UCSD-AML1 (cell line): ENCODE results near the gene VAV1.
"Not testable (repeated sequence)": the region's sequence is repeated elsewhere in the genome, so short reads cannot be mapped to it uniquely, and the experiment has no call there.

ENCODE experiments used
- DNase-seq: peaks from one replicate; lab custom pipeline; 2025; ENCODE audit not compliant: unreplicated experiment; lab: John Stamatoyannopoulos, UW

The VAV1 gene

DNA sequence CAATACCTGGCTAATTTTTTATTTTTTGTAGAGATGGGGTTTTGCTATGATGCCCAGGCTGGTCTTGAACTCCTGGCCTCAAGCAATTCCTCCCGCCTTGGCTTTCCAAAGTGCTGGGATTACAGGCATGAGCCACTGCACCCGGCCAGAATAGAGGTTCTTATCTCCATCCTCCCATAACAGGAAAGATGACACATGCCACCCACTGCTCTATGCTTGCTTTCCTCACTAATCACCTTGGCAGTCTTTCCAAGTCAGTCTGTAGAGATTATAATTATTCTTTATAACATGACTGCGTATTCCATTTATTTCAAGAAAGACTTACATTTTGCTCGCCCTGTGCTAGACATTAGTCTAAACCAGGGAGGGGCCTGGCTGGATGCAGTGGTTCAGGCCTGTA, 6.7 kb downstream of the VAV1 start:
- no peak for DNase-seq

DNA sequence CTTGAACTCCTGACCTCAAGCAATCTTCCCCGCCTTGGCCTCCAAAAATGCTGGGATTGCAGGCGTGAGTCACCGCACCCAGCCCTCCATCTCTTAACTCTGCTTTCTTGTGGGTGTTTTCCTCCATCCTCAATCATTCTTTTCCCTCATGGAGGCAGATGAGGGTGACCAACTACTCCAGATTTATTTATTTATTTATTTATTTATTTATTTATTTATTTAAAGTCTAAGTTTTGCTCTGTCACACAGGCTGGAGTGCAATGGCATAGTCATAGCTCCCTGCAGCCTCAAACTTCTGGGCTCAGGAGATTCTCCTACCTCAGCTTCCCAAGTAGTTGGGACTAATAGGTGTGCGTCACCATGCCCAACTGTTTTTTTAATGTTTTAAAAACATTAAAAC, 14.9 kb downstream of the VAV1 start:
- DNase-seq, result no peak

DNA sequence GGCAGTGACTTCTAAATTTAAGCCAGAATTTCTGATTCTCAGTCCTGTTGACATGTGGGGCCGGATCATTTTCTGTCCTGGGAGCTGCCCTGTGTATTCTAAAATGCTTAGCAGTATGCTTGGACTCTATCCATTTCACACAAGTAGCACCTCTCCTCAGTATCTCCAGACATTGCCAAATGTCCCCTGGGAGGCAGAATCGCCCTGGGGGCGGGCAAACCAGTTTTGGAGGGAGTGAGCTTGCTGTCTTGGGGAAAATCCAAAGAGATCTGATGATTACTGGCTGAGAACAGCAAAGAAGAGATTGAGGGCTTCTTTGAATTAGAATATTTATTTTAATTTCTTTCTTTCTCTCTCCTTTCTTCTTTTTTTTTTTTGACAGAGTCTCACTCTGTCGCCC, 16.4 kb downstream of the VAV1 start:
- no peak for DNase-seq

DNA sequence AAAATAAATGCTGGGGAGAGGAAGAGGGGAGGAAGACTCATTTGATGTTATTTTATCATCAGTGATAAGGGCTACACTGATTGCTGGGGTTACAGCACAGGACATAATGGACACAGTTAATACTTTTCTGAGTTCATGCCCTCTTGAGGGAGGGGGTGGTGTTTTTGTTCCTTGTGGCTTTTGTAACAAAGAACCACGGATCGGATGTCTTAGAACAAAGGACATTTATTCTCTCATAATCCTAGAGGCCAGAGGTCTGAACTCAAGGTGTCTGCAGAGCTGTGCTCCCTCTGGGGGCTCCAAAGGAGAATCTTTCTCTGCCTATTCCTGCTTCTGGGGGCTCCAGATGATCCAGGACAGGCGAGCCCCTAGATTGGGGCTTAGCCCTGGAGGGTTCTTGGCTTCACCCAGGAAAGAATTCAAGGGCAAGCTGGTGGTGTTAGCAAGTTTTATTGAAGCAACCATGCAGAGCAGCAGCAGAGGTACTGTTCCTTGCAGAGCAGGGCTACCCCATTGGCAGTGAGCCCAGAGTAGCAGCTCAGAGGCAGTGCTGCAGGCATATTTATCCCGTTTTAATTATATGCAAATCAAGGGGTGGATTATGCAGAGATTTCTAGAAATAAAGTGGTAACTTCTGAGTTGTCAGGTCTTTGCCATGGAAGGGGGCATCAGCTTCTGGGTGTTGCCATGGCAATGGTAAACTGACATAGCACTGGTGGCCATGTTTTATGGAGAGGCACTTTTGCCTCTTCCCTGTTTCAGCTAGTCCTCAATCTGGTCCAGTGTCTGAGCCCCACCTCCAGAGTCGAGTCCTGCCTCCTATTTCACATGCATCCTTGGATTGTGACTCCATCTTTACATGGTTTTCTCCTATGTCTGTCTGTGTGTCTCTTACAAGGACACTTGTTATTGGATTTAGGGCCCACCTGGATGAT, 18.0 kb downstream of the VAV1 start:
- no peak for DNase-seq

DNA sequence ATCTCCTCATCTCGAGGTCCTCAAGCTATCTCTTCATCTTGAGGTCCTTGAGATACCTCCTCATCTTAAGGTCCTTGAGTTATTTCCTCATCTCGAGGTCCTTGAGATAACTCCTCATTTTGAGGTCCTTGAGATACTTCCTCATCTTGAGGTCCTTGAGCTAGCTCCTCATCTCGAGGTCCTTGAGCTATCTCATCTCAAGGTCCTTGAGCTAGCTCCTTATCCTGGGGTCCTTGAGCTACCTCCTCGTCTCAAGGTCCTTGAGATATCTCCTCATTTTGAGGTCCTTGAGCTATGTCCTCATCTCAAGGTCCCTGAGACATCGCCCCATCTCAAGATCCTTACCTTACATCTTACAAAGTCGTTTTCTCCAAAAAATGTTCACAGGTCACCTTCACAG, 18.7 kb downstream of the VAV1 start:
- no peak for DNase-seq

DNA sequence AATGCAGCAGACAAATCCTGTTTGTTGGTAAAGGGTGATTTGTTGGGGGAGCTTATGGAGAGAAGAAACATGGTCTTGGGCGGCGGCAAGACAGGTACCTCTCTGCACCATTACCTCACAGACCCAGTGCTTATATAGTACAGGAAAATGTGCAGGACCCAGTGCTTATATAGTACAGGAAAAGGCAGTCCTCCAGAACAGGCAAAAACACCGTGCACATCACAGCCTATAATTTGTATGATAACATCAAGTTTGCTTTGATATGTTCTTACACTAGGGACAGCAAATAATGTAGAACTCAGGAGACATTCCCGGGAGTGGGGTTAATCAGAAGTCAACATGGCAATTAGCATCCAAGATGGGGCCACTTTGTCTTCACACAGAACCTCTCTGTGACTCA, 20.9 kb downstream of the VAV1 start:
- DNase-seq, result no peak

DNA sequence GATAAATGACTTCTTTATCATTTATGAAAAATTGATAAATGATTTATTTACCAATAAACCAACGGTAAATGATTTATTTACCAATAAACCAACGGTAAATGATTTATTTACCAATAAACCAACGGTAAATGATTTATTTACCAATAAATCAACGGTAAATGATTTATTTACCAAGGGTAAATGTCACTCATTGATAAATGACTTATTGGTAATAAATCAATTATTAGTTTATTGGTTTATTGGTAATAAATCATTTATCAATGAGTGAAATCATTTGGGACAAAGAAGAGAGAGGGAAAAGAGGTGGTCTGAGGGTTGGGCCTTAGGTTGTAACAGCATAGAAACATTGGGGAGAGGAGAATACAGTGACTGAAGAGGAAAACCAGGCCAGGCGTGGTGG, 21.5 kb downstream of the VAV1 start:
- DNase-seq, result no peak

DNA sequence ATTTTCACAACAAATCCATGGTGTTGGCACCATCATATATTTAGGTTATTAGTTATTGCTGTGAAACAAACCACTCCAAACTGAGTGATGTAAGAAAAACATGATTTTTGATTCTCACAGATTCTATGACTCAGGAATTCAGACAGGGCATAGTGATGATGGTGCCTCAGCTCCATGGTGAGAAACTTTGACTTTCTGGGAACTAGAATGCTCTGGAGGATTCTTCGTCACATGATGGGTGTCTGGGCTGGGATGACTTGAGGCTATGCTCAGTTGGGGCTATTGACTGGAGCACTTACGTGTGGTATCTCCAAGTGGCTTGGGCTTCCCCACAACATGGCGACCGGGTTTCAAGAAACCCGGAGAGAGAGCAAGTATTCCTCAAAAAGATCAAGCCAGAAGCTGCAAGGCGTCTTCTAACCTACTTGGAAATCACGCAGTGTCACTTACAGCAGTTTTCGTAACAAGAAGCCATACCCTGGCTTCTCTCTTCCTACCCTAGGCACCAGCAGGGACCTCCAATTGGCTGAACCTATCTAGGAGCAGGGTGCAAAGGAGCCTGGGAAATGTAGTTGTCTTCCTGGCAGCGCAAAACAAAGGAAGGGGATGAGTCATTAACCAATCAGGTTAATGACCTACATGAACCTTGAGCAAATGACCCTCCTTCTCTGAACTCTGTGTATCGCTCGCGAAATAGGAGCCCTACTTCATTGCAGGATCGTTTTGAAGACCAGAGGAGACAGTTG, 22.4 kb downstream of the VAV1 start:
- no peak for DNase-seq

DNA sequence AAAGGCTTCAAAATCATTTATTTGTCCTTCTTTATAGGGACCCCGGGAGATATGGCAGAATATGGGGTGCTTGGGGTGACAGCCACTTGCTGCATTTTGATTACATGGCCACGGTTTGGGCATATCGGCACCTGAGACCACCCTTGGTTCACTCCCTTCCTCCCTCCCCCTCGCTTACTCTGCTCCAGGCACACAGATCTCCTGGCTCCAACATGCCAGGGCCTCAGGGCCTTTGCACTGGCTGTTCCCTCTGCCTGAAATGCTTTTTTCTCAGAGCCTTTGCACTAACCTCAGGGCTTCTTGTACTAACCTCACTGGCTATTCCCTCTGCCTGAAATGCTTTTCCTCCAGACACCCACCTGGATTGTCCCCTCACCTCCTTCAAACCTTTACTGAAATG, 23.8 kb downstream of the VAV1 start:
- no peak for DNase-seq

DNA sequence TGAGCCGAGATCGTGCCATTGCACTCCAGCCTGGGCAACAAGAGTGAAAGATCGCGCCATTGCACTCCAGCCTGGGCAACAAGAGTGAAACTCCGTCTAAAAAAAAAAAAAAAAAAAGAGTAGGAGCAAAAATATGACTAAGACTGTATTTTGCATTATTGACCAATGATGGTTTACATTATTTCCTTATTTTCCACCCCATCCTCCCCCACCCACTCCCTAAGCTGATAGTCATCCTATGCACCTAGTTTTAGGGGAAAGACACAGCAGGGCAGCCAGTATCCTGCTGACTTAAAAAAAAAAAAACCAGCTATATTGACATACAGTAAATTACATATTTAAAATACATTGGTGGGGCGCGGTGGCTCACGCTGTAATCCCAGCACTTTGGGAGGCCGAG, 25.1 kb downstream of the VAV1 start:
- no peak for DNase-seq

DNA sequence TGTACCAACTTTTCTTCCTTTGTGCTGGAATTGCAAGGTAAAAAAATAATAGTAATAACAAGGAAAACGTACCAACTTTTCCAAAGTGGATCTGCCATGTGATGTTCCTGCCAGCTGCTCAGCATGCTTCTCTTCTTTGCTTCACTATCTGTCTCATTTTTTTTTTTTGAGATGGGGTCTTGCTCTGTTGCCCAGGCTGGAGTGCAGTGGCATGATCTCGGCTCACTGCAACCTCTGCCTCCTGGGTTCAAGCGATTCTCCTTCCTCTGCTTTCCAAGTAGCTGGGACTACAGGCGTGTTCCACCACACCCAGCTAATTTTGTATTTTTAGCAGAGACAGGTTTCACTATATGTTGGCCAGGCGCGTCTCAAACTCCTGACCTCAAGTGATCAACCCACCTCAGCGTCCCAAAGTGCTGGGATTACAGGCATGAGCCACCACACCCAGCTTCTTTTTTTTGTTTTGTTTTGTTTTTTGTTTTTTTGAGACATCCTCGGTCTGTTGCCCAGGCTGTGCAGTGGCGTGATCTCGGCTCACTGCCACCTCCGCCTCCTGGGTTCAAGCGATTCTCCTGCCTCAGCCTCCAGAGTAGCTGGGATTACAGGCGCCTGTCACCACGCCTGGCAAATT, 27.8 kb downstream of the VAV1 start:
- not testable (repeated sequence) for DNase-seq

DNA sequence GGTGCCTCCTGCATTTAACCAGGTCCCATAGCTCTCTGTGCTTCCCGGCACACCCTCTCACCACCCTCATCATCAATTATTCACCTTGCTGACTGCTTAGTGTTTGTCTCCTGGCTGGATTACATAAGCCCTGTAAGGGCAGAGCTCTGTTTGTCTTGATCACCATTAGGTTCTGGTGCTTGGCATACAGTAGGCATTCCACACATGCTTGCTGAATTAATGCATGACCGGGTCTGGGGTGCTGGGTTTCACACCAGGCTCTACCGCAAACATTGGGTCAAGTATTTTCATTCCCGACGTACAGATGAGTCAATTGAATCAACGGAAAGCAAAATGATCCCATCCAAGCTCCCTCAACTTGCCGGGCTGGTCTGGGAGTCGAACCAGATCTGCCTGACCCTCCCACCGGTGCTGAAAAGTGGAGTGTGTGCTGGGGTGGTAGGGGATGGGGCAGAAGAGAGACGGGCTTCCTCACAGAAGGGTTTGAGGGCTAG, 28.5 kb downstream of the VAV1 start:
- DNase-seq, result no peak

DNA sequence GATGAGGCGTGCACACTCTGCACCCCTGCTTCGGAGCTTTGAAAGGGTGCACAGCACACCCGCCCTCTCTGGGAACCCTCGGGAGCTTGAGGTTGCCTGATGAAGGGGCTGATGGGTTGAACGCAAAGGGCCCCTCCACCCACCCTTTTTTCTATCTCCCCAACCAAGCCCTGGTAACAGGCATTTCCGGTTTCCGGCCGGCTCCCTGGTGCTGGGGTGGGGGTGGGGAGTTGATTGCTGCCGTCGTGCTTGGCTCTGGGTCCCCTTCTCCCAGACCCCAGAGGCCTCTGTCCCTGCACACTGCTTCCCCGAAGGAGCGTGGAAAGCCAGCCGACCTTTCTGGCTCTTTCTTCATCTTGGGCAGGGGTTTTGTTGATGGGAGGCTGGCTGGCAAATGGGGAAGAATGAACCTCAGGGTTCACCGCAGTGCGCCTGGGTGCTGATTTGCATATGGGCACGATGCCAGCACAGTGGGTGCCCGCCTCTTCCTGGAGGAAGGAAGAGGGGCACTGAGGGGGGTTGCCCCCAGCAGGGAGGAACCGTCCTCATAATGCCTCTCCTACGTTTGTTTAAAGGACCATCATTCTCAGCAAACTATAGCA, 29.1 kb downstream of the VAV1 start:
- DNase-seq, result peak; percentile 97

DNA sequence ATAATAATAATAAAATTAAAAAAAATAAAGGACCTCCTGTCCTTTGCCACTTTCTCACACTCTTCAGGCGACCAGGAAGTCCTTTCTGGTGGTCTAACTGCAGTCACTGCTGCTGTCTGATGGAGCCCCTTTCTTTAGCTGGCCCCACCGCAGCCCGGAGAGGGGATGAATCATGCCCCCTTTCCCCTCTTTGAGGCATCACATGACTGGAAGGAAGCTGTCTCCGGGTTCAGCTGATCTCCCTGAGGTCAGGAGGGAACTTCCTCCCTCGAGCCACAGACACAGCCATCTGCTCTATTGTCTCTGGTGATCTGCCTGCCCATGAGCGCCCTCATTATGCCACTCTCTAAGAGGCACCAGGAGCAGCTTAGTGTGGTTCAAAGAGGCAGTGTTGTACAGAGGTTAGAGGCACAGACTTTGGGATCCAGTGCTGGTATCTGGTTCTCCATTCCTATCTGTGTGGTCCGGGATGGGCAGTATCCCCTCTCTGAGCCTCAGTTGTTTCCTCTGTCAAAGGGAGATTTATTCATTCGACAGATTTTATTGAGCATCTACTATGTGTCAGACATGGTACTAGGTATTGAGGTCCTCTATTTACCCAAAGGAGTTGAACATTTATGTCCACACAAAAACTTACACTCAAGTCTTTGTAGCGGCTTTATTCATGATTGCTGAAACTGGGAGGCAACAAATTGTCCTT, 30.0 kb downstream of the VAV1 start:
- DNase-seq, result peak; percentile 85

DNA sequence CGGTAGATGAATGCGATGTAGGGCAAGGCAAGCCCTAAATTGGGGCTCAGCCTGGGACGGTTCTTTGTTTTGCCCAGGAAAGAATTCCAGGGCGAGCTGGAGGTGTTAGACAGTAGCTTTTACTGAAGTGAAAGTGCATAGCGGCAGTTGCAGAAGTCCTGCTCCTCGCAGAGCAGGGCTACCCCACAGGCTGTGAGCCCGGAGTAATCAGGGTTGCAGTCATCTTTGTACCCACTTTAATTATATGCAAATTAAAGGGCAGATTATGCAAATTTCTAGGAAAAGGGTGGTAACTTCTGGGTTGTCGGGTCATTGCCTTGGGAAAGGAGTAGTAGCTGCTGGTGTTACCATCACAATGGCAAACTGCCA, 30.5 kb downstream of the VAV1 start:
- DNase-seq, result no peak

DNA sequence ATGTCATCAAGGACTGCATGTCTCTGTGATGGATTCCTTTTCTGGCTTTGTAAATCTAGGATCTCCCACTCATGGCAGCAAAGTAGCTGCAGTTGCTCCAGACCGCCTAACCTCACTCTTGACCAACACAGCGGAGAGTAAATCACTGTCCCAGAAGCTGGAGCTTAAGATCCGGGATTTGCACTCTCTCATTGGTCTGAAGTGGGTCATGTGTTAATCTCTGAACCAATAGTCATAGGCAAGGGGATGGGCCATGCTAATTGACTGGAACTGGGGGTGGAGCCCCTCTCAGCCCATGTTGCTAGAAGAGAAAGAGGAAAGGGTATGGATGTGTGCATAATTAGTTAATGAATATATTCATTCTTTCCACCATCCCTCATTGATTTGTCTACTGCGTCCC, 34.0 kb downstream of the VAV1 start:
- no peak for DNase-seq

DNA sequence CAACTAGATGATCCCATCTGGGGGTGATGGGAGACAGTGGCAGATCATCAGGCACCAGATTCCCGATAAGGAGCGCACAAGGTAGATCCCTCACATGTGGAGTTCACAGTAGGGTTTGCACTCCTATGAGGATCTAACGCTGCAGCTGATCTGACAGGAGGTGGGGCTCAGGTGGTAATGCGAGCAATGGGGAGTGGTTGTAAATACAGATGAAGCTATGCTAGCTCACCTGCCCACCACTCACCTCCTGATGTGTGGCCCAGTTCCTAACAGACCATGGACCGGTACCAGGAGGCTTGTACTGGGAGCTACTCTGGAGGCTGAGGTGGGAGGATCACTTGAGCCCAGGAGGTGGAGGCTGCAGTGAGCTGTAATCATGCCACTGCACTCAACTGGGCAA, 34.8 kb downstream of the VAV1 start:
- no peak for DNase-seq

DNA sequence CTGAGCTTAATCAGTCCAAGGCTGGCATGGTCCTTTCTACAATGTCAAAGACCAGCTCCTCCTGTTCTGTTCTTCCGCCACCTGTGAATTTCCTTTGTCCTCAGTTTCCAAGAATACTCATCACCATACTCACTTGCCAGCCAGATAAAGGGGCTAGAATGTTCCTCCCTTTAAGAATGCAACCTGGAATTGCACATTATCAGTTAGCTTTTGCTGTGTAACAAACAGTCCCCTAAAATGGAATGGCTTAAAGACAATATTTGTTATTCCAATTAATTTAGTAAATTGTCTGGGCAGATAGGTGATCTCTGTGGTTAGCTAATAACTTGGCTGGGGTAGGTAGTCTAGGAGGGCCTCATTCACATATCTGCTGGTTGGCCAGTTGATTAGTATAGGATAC, 36.0 kb downstream of the VAV1 start:
- no peak for DNase-seq

DNA sequence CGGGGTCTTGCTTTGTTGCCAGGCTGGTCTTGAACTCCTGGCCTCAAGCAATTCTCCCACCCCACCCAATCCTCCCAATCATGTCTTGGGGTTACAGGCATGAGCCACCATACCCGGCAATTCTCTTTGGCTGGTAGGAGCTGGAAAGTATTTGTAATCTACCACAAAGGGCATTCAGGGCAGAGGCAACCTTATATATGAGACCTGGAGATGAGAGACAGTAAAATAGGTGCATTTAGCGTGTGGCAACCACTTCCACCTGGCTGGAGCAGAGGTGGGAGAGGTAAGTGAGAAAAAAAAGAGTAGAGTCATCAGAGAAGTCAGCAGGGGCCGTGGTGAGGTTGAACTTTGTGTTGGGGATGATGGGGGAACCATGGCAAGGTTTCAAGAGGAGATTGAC, 36.8 kb downstream of the VAV1 start:
- DNase-seq, result no peak

DNA sequence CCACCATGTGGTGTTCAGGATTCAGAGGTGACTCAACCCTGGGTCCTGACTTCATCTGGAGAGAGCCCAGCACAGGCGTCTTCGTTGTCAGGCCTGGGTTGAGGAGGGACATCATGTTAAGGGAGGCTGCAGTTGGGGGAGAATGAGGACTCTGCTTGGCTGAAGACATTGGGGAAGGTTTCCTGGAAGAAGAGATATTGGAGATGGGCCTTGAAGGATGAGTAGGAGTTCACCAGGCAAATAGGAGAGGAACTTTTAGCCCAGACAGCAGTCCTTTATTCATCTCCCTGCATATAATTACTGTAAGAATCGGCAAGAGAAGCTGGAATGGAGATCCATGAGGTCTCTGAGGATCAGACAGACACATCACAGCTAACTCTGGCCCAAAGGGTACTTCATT, 38.9 kb downstream of the VAV1 start:
- DNase-seq, result no peak

DNA sequence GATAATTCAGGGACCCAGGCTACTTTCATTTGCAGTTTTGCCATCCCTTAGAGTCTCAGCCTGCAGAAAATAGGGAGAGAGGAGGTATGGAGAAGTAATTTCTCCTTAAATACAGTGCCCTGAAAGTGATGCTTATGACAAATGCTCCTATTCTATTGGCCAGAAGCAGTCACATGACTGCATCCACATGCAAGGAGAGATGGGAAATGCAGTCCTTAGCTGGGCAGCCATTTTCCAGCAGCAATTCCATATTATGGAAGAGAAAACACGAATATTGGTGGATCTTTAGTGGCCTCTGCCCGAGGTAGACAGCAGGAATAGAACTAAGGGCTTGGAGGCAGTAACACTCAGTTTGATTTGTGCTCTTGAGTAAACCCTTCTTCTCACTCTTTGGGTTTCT, 39.4 kb downstream of the VAV1 start:
- DNase-seq, result no peak
